HUDEP-2 (cell line): ENCODE measurements around the gene NKX1-1.

ENCODE experiments used
- DNase-seq, 76 experiments: peaks; one replicate each; lab custom pipeline; 2025; ENCODE audit not compliant: unreplicated experiment in 76 of 76; lab: John Stamatoyannopoulos, UW

NKX1-1 gene

DNA sequence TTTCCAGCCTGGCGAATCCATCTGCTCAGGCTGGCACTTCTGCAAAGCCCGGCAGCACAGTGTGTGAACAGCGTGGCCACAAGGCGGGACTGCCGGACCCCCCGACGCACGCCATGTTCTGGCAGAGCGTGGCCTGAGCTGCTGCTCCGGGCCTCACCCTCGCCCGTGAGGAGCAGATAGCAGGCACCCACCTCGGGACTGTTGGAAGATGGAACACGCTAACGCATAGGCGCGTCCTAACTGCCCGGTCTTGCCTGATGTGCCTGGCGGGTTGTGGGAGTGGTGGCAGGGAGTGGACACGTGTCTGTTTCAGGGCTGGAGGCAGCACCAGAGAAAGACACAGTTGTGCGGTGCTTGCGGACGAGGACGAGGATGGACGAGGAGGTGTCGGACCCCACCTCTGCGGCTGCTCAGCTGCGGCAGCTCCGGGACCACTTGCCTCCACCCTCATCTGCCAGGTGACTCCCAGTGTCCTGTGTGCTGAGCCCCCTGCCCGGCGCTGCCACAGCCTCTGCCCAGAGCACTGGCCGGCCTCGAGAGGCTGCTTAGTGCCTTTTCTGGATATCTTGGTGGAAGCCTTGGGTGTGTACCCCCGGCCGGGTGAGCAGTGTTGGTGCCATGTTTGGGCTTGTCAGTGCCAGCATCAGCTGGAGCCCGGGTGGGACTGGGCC, 31.1 kb downstream of the NKX1-1 start:
- no peak for DNase-seq

DNA sequence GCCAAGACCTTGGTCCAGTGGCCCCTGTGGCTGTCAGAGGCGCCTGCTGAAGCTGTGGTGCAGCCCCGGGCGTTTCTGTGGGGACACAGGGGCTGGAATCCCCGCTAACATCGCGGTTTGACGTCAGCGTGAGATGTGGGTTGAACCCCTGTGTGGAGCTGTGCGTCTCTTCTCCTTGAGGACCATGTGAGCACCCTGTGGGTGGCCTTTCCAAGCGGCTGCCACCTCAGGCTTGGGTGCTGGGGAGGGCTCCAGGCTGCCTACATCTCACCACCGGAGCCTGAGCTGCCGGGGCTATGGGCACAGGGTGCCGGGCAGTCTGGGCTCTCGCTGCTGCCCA, 31.6 kb downstream of the NKX1-1 start:
- DNase-seq: no peak

DNA sequence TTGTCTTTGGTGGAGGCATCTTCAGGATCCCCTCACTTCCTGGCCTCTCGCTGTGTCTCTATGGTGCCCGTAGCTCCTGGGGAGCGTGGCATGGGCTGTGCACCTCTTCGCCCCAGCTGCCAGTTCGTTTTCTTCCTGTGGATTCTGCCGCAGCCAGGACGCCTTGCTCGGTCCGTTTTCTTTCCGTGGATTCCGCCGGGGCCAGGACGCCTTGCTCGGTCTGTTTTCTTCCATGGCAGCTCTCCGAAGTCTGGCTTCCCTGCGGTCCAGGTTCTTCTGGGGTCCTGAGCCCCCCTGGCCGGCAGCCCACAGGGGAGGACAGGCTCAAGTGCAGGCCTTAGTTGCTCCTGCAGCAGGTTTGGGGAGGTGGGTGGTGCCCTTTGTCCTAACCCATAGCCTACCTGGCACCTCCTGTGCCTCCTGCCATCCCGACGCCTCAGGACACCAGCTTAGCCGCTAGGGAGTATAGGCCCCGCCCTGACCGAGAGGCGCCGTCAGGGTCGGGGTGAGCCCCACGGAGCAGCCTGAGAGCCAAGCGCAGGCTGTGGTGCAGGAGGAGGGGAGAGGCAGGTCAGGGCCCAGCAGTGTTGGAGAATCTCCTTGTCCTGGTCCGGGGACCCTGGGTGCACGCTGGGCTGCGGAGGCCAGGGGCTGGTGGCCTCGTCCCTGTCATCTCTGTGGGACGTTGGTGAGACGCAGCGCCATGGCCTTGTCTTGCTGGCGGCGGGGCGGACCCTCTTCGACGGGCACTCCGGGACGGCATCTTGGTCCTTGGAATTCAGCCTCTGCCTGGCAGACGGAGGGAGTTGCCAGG, 32.1 kb downstream of the NKX1-1 start:
- DNase-seq: no peak

DNA sequence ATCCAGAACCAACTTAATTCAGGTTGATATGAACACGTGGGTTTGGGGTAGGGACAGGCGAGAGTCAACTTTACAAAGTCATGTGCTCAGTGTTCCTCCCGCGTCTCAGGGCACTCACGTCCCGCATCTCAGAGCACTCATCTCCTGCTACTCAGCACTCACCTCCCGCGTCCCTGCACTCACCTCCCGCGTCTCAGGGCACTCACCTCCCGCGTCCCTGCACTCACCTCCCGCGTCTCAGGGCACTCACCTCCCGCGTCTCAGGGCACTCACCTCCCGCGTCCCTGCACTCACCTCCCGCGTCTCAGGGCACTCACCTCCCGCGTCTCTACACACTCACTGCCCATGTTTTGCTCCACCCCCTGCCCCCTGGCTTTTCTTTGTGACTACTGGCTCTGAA, 33.7 kb downstream of the NKX1-1 start:
- DNase-seq: peak in 3 of 76 experiments; percentile 9 to 28 (median 15)

DNA sequence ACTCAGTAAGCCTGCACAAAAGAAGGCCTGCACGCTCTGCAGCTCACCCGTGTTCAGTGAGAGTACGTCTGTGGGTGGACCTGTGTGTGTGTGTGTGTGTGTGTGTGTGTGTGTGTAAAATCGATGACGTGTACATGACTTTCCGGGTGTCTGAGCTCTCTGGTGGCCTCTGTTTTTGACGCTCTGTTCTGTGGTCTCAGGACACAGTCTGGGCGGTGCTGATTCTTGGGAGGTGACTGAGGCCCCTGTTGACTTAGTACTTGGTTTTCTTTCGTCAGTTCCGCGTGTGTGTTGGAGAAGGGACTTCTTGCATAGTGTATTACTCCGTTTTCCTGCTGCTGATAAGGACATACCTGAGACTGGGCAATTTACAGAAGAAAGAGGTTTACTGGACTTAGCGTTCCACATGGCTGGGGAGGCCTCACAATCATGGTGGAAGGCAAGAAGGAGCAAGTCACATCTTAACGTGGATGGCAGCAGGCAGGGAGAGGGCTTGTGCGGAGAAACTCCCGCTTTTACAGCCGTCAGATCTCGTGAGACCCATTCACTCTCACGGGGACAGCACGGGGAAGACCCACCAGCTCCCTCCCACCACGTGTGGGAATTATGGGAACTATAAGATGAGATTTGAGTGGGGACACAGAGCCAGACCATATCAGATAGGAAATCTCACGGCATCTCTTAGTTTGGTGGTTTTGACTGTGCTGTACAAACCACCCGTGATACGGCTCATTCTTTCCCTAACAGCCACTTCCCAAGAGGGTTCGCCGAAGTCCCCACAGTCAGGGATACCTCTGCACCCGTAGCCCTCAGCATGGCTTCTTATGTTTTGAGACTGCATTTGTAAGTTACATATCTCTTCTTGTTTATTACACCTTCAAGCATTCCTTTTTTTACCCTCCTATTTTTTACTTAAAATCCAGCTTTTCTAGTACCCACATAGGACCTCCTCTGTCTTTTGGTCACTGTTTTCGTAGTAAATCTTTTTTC, 34.8 kb downstream of the NKX1-1 start:
- no peak for DNase-seq

DNA sequence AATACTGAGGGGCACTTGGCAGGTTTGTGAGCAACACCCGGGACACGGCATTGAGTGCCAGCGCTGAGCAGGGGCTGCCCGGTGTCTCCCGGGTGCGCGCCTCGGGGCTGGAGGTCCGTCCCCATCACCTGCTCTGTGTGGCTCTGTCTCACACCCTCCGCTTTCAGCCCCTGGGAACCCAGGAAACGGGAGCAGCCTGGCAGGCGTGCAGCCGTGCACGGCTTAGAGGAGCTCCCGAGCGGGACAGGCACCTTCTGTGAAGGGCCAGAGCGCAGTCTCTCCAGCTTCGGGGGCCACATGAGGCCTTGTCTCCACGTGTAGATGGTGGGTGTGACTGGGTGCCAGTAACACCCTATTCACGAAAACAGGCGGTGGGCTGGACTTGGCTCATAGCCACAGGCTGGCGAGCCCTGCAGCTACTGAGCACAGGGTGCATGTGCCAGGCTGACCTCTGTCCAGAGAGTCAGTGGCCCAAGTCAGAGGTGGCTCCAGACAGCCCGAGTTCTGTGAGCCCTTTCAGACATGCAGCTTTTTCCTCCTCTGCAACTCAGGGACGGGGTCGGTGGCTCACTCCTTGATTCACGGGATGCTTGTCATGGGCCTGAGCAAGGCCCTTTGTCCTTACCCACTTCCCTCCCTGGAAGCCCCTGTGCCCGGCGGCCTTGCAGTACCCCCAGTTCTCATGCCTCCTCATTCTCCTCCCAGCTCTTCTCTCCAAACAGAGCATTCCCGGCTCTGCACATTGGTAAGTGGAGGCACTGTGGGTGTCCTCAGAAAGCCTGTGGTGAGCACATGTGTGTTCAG, 35.7 kb downstream of the NKX1-1 start:
- DNase-seq: no peak

DNA sequence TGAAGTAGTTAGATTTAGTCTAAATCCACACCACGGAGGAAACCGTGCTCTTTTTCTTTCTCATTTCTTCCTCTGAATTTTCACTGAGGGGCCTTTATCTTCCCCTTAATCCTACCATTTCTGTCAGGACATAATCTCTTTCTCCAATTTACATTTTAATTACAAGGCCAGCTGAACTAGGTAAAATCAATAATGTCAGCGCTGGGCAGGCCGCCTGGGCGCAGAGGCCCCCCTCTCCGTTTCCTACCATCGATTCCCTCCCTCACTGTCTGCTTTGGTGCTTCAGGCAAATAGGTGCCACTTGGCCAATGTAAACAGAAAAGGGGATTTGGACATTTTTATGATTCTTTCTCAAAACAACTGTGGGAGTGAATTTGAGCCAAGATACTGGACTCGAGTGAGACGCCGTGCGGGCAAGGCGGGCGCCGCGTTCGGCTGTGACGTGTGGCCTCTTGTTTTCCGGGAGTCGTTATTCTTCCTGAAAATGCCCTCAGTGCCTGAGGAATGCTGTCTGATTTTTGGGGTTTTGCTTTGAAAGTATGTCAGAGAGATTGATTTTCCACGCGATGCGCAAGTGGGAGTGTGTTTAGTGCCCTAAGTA, 36.7 kb downstream of the NKX1-1 start:
- DNase-seq: no peak

DNA sequence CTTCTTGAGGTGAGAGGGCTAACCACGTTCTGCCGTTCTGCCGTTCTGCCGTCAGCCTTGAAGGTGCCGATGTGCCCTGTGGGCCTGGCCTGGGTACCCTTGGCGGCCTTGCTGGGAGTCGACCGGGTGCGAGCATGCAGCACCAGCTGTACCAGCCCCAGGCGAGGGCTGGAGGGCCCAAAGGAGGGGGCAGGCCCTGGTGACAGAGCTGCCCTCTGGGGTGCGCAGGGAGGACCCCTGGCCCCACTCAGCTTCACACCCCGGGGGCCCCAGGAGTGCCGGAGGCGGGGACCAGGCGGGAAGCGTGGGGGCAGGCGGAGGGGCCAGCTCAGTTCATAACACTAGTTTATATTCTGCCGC, 37.2 kb downstream of the NKX1-1 start:
- no peak for DNase-seq

DNA sequence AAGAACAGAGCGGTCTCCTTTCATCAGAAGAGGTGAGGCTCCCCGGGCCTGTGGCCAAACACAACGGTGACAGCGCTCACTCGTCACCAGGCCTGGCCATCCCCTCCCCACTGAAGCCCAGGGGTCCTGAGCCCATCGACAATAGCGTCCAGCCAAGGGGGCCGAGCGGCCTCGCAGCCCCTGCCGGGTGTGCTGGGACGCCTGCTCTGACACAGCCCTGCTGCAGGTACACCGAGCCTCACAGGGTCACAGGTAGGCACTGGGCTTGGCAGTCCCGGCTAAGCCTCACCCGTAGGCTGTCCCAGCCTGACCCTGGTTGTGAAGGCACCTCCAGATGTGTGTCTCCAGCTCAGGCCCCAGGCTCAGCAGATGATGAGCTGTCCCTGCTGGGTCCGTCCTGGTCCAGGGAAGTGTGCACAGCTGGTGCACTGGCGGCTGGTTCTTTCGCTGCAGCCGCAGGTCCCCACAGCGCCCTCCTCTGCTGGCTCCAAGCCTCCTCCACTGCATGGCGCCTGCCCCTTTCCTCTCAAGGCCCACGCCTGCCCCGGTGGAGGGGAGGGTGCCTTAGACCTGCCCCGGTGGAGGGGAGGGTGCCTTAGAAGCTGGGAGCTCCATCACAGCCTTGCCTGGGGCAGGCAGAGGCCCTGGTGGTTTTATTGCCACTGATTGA, 37.7 kb downstream of the NKX1-1 start:
- no peak for DNase-seq

DNA sequence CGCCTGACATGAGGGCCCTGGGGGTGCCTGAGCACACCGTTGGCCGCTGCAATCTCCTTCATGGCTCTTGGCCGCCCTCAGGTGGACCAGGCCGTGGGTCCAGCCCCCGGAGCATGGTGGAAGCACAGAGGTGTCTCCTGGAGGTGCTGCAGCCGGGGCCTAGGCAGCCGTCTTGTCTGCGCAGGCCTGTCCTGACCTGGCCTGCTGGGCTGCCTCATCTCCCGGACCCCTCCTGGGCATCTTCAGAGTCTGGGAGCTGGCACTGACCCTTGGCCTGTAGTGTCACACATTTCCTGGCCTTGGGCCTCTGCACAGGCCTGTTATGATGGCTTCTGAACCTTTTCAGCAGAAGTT, 38.3 kb downstream of the NKX1-1 start:
- DNase-seq: no peak

DNA sequence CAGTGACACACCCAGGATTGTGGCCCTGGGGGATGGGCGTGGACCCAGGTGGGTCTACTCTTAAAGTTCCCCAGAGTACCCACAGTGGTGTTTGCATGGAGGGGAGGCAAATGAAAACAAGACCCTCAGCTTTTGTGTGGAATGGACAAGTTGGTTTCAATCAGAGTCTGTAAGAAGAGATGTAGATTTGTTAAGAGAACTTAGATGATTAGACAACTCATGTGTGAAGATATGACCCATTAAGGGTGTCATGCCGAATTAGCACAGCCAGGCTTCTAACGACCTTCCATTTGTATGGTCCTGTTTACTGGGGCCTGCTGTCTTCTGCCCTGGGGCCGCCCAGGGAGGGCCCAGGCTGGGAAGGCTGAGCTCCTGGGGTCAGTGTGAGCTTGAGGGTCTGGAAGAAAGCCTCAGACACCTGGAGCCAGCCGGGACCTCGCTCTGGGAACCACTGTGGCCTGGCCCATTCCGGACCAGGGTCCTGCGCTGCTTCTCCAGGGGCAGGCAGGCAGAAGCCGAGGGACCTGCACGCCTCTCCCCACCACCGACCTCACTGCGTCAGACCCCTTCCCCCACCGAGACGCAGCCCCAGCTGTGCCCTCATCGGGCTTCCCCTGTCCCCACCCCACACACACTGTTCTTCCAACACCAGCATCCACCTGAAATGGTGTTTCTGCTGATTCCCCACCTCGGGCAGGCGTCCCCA, 38.9 kb downstream of the NKX1-1 start:
- DNase-seq: no peak

DNA sequence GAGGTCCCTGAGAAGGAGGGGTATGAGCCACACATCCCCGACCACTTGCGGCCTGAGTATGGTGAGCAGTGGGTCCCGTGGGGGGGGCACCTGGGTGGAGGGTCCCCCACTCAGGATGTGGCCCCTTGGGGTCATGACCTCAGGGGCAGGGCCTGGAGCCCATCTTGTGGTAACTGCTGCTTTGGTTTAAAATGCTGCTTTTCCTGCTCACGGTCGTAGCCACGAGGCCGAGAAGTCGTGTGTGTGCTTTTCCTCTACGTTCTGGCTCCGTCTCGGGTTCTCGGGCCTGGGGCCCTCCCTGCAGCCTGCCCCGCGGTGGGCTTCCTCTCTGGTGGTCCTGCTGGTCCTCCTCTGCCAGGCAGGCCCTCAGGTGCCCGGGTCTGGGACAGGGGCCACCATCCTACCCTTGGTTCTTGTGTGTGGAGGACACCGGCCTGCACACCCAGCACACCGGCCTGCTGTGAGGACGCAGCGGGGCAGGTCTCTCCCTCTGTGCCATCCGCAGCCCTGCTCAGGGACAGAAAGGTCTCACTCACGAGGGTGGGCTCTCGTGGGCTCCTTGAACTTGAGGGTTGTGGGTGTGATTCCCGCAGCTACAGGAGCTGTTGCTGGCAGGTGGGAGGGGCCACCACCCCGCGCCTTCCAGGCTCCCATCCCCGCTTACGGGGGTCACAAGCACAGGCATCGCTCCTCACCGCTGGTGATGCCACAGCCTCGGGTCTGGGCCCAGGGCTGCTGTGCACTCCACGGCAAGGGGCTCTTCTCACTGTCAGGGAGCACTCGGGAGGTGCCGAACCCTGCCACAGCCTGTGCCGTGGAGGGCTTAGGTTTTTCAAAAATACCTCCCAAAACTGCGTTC, 39.6 kb downstream of the NKX1-1 start:
- DNase-seq: no peak

DNA sequence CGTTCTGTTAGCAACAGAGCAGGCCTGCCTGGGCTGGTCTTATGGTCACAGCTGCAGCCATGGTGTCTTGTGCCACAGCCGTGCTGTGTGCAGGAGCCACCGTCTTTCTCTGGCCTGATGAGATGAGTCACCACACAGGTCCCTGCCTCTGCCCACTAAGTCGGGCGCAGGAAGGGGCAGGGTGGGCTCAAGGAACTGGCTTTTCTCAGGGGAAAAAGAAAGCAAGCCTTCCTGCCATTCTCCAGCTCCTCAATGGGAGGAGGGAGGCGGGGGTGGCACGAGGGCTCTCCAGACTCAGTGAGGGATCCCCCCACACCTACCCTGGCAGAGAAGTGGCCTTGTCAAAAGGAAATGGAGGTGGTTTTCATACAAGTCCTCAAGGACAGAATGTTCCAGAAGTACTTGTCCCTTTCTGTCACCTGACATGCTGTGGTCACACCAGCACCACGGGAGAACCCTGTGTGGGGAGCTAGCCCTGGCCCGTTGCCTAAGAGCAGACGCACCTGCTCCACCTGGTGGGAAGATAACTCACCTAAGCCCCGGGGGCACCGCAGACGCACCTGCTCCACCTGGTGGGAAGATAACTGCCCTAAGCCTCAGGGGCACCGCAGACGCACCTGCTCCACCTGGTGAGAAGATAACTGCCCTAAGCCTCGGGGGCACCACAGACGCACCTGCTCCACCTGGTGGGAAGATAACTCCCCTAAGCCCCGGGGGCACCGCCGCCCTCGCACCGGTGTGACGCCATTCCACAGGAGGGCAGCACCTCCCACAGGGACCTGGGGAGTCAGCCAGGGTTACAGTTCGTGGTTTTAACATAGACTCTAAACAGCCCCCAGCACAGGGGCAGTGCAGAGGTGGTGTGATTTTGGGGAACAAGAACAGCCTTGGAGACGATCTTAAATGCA, 40.7 kb downstream of the NKX1-1 start:
- DNase-seq: no peak

DNA sequence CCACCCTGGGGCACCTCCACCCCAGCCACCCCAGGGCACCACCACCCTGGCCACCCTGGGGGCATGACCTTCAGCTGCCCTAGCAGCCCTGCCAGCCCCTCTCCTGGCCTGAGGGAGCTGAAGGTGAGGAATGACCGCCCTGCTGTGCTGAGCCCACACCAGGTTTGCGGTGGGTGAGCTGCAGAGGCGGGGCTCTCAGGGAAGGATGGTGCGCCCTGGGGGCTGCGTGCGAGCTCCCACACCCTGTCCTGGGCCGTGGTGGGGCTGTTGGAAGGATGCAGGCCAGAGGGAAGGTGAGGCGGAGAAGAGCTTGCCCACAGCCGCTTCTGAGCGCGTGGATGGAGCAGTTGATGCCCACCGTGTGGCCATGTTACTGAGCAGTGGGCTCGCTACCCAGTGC, 41.5 kb downstream of the NKX1-1 start:
- no peak for DNase-seq

DNA sequence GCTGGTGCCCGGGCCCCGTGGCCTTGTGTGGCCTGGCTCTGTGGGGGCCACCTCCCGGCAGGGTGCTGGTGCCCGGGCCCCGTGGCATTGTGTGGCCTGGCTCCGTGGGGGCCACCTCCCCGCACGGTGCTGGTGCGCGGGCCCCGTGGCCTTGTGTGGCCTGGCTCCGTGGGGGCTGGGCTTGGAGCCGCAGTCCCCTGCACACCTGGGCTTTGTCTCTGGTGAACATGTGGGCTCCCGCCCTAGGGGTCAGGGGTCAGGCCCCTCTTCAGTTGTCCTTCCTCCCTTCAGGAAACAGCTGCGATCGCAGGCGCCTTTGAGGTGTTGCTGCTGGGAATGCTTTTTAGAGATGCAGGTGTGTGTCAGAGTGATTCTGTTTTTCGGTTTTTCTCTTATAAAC, 42.0 kb downstream of the NKX1-1 start:
- DNase-seq: no peak

DNA sequence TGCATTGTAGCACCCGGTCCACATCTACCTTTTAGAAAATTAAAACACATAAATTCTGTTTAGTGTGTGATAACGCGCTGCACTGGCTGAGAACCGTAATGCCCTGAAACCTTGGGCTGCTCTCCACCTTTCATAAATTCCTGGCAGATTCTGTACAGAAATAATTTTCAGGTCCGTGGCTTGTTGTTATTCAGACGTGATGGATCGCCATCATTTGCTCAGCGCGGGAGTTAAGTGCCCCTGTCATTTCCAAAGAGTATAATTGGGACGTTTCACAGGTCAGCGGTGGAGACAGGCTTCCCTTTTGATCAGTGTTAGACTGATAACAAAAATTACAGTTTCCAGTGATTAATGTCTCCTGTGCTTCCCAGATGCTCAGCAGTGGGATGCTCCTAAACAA, 42.7 kb downstream of the NKX1-1 start:
- DNase-seq: no peak

DNA sequence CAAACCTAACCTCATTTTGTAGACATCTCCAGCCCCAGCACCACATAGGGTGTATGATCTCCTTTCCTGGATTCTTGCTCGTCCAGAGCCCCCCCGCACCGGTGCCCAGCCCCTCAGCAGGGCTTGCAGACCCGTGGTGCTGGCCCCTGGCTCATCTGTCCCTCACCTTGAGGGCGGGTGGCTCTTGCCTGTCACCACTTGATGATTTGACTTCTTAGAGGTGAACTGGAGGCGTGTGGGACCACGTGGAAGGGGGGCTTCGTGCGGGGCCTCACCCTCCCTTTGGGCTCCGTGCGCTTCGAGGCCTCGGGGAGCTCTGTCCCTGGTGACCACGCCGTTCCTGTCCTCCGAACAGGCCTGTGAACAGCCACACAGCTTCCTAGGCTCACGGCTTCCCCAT, 43.7 kb downstream of the NKX1-1 start:
- no peak for DNase-seq
